NOMO-1 treated with dmso at 0.1 percent for 144 hours (cell line): ENCODE measurements around the gene MCL1.

Experiments used
- DNase-seq: peaks from one replicate; lab custom pipeline; 2025; ENCODE audit not compliant: unreplicated experiment; lab: John Stamatoyannopoulos, UW

The MCL1 gene

GRCh38 chr1:150543500-150544143, 35.8 kb downstream of the MCL1 start:
- no peak for DNase-seq

DNA sequence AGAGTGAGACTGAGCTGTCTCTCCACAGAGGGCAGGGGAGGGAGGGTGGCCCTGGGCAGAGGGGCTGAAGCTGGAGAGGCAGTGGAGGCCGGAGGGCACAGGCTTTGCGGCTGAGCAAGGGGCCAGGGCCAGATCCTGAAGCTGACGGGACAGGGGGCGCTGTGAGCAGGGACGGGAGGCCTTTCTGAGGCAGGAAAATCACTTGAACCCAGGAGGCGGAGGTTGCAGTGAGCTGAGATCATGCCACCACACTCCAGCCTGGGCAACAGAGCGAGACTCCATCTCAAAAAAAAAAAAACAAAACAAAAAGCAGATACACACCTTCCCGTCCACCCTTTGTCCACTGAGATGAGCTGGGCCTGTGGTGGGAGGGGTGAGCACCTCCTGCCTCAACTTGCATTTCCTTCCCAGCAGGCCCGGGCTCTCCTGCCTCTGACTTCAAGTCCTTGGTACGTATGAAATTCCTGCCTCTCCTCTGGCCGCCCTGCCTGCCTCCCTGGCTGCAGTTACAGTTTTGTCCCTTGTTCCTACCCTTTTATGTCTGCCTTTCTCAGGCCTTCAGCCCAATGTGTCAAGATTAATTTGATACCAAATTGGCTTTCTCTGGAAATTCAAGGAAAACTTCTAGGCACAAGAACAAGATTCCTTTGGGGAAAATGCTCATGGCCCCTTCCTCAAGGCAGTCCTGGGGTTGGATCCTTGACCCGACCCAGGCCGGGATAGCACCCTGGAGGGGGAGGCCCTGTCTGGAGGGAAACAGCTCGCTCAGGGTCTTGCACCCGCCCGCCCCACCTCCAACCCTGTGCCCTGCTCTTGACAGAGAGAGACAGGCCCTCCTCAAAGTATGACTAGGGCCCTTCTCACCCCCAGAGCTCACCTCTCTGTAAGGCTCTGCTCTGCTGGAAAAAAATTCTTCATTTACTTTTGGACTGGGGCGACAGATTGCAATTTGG, 41.4 kb downstream of the MCL1 start:
- no peak for DNase-seq

GRCh38 chr1:150536836-150537731, 42.3 kb downstream of the MCL1 start:
- no peak for DNase-seq

DNA sequence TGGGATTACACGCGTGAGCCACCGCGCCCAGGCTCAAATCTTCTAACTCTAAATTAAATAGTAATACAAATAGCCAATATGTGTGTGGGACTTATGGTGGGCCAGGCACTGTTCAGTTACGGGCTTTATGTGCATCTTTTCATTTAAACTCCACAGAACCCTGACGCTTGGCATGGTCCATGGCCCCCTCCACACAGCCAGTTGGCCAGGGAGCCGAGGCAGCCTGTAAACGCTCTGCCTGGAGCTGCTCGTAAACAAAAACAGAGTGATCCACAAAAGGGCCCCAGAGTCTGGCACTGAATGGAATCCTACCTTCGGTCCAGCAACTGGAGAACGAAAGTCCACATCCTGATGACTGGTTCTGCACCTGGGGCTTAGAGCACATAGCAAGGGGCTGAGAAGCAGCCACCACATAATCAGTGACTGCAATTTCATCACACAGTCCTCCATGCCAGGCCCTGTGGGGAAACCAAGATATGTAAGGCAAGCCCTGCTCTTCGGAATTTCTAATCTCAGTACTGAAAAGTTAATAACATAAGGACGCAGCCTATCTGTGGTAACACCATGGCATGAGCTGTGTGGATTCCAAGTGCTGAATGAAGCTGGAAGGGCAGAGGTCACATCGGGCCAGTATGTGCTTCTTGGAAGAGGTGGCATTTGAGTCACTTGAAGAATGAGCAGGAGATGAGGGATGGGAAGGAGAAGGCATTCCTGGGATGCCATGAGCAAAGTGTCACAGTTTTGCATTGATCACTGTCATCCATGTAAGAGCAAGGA, 43.7 kb downstream of the MCL1 start:
- no peak for DNase-seq

GRCh38 chr1:150534002-150534401, 45.4 kb downstream of the MCL1 start:
- no peak for DNase-seq

- DNase-seq = no peak
These were observed 46.5 kb downstream of the MCL1 start for GRCh38 chr1:150532860-150533259.

GRCh38 chr1:150530491-150531159, 48.8 kb downstream of the MCL1 start:
- DNase-seq = no peak

GRCh38 chr1:150529017-150529416, 50.4 kb downstream of the MCL1 start:
- no peak for DNase-seq

DNA sequence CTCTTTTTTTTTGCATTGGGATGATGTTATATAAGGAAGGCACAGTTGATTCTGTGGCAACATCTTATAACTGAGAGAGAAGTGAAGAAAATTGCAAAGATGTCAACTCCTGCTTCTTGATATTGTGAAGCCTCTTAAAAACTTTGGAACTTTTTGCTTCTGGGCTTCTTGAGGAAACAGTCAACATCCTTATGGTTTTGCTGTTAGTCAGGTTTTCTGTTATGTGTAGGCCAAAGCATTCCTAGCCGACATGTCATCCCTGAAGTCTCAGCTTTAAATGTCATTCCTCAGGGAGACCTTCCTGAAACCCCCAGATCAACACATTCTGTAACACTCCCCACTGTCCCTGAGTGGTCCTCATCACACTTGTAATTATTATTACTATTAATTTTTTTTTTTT, 51.2 kb downstream of the MCL1 start:
- no peak for DNase-seq

- DNase-seq = no peak
These were observed 54.1 kb downstream of the MCL1 start for GRCh38 chr1:150525348-150525747.
